Kidney (tissue), 14 donors: ENCODE data around the gene EHHADH. TPM values are rescaled to one million over a fixed set of nuclear protein-coding genes. Genes with fewer than 3 reads are reported as not detected.
"Not testable (repeated sequence)": the region's sequence is repeated elsewhere in the genome, so short reads cannot be mapped to it uniquely, and the experiment has no call there.

Experiments
- DNase-seq, 5 donors: peaks; one replicate each; pipeline ENCODE4 v3.0.0-alpha.2; 2013 to 2020
- FAIRE-seq: peaks from 2 replicates; lab custom pipeline; 2012; peaks lifted over from hg19 to GRCh38; lab: Jason Lieb, UNC
- H3K27ac ChIP-seq, 2 donors: one replicate each; pipeline ENCODE4 v1.7.0; 2013; ENCODE audit warnings: low read depth in 2 of 2, low read length in 2 of 2, inconsistent platforms in 1 of 2
- H3K27me3 ChIP-seq: one replicate; pipeline ENCODE4 v1.7.1; 2013; ENCODE audit warnings: low read length, inconsistent platforms; ENCODE audit not compliant: control insufficient read depth, insufficient read depth
- H3K36me3 ChIP-seq, 3 donors: one replicate each; pipeline versions ENCODE4 v1.7.0 to v1.7.1; 2013; ENCODE audit warnings: low read length in 3 of 3, control low read depth in 1 of 3, inconsistent platforms in 1 of 3; ENCODE audit not compliant: insufficient read depth in 3 of 3, control insufficient read depth in 2 of 3
- H3K4me1 ChIP-seq, 3 donors: one replicate each; pipeline versions ENCODE4 v1.7.0 to v1.7.1; 2013; ENCODE audit warnings: low read length in 3 of 3, inconsistent platforms in 1 of 3, low read depth in 1 of 3; ENCODE audit not compliant: control insufficient read depth in 2 of 3, insufficient read depth in 2 of 3
- H3K4me3 ChIP-seq, 3 donors: one replicate each; pipeline versions ENCODE4 v1.7.0 to v1.8.1; 2013; ENCODE audit warnings: low read length in 3 of 3, control low read depth in 1 of 3, inconsistent platforms in 1 of 3
- H3K9ac ChIP-seq, 3 donors: one replicate each; pipeline versions ENCODE4 v1.7.0 to v1.7.1; 2013; ENCODE audit warnings: low read length in 3 of 3, control low read depth in 1 of 3, inconsistent platforms in 1 of 3
- H3K9me3 ChIP-seq, 3 donors: one replicate each; pipeline versions ENCODE4 v1.7.0 to v1.7.1; 2013; ENCODE audit warnings: low read length in 3 of 3, control low read depth in 1 of 3, inconsistent platforms in 1 of 3; ENCODE audit not compliant: control insufficient read depth in 2 of 3, insufficient read depth in 1 of 3
- intact Hi-C: fragments of 100-400 bp; cut with DNase I; formaldehyde crosslinking; loops from one replicate; pipeline ENCODE4 v1.11.1; 2022
- polyA plus RNA-seq: library from polyadenylated mRNA; stranded (reverse); fragments of 350-450 nt; fragmentation: Illumina TruSeq; extraction: RNeasy Lipid Tissue Mini Kit (QIAGEN cat#74804); gene quantifications from one replicate; pipeline ENCODE4 v1.2.3, GENCODE V29; 2014; ENCODE audit warnings: low read depth, low replicate concordance; ENCODE audit not compliant: insufficient read depth
- total RNA-seq: library from RNA; stranded (reverse); fragmentation: NEBNext Ultra II Directional; extraction: Animal tissue kit (Norgen Biotek cat#: 25700); gene quantifications from one replicate; pipeline ENCODE4 v1.2.1, GENCODE V29; 2021
- TF ChIP-seq, protein P1 (sequence below): IDR thresholded peaks from 3 replicates; pipeline ENCODE4 v1.5.1; 2012; ENCODE audit warnings: mild to moderate bottlenecking, moderate library complexity, borderline replicate concordance; ENCODE audit not compliant: insufficient read depth; ENCODE audit errors: extremely low read depth
- donor health status: control.
- donor health status: control.
- donor health status: control.
- donor health status: control.
- donor health status: control.
- donor health status: DM: yes; HTN: yes; CAD: no.
- donor health status: Normal renal cell carcinoma (clear cell type).

EHHADH gene
- total and polyA plus RNA-seq, 2 donors from 2014 or later = 27.9 to 60.9 TPM

GRCh38 chr3:185254799-185255198, 950 bp upstream of the EHHADH start:
- DNase-seq (no peak), FAIRE-seq (no peak)
- Histone ChIP-seq H3K27ac (no peak overlapping the region), H3K36me3 (no peaks in the 10 kb centered on the region), H3K9ac (no peak overlapping the region), H3K9me3 (no peaks in the 10 kb centered on the region), H3K4me1 (peaks cover 0 to 3% (median under 1%) of the 10 kb centered on the region in 3 donors), H3K4me3 (peak overlapping the region in 1 of 3 donors; percentile 91), H3K27me3 (no peaks in the 10 kb centered on the region)
- intact Hi-C loops = no loop called here
- TF ChIP-seq, protein P1, sequence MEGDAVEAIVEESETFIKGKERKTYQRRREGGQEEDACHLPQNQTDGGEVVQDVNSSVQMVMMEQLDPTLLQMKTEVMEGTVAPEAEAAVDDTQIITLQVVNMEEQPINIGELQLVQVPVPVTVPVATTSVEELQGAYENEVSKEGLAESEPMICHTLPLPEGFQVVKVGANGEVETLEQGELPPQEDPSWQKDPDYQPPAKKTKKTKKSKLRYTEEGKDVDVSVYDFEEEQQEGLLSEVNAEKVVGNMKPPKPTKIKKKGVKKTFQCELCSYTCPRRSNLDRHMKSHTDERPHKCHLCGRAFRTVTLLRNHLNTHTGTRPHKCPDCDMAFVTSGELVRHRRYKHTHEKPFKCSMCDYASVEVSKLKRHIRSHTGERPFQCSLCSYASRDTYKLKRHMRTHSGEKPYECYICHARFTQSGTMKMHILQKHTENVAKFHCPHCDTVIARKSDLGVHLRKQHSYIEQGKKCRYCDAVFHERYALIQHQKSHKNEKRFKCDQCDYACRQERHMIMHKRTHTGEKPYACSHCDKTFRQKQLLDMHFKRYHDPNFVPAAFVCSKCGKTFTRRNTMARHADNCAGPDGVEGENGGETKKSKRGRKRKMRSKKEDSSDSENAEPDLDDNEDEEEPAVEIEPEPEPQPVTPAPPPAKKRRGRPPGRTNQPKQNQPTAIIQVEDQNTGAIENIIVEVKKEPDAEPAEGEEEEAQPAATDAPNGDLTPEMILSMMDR = no peak

DNA sequence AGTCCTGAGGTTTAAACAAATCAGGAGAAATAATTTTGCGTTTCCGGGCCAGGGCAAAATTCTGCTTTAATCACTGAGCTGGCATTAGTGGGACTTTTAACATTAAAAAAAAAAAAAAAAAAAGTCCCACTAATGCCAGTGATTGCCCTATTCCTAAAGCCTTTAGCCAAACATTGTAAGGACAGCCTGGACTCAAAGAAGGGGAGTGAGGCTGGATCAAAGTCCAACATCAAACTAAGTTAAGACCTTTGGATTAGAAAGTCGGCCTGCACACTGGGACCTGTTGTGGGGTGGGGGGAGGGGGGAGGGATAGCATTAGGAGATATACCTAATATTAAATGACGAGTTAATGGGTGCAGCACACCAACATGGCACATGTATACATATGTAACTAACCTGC, 716 bp downstream of the EHHADH start:
- intact Hi-C loops, FAIRE-seq, H3K4me1 ChIP-seq, H3K27me3 ChIP-seq, H3K36me3 ChIP-seq, H3K9me3 ChIP-seq: not testable (repeated sequence)
- peak in 1 of 5 donors; percentile 12 for DNase-seq
- Histone ChIP-seq H3K4me3 (peak overlapping the region in 2 of 3 donors; percentile 84 to 91), H3K27ac (peak overlapping the region; percentile 78 to 84), H3K9ac (peak overlapping the region in 1 of 3 donors; percentile 55)

GRCh38 chr3:185251272-185251671, 2.6 kb downstream of the EHHADH start:
- intact Hi-C loops = no loop called here
- H3K36me3 ChIP-seq = peaks cover 0 to 12% (median 0%) of the 10 kb centered on the region in 3 donors
- H3K27me3 ChIP-seq = no peaks in the 10 kb centered on the region
- peak overlapping the region; percentile 71 to 92 for H3K27ac ChIP-seq
- peaks cover 0 to 4% (median 3%) of the 10 kb centered on the region in 3 donors for H3K4me1 ChIP-seq
- DNase-seq (peak in 1 of 5 donors; percentile 14), FAIRE-seq (no peak)
- H3K9me3 ChIP-seq = no peaks in the 10 kb centered on the region
- TF ChIP-seq, protein P1 = no peak
- H3K4me3 ChIP-seq = peak overlapping the region in 2 of 3 donors; percentile 28 to 53
- peak overlapping the region in 1 of 3 donors; percentile 63 for H3K9ac ChIP-seq

GRCh38 chr3:185250653-185251052, 3.2 kb downstream of the EHHADH start:
- FAIRE-seq = no peak
- Histone ChIP-seq H3K27ac (peak overlapping the region; percentile 71 to 92), H3K4me3 (peak overlapping the region in 1 of 3 donors; percentile 53), H3K27me3 (no peaks in the 10 kb centered on the region), H3K9ac (peak overlapping the region in 1 of 3 donors; percentile 63), H3K9me3 (no peaks in the 10 kb centered on the region), H3K4me1 (peaks cover 0 to 4% (median 3%) of the 10 kb centered on the region in 3 donors), H3K36me3 (peaks cover 0 to 13% (median 0%) of the 10 kb centered on the region in 3 donors)
- TF ChIP-seq, protein P1 = no peak
- no peak for DNase-seq
- intact Hi-C loops = no loop called here
